ENCODE measurements around the gene MDC1. TPM values are rescaled to one million over a fixed set of nuclear protein-coding genes. Genes with fewer than 3 reads are reported as not detected.

The MDC1 gene
- polyA plus RNA-seq, 1 donor (not counting 4 experiments of a cell fraction or from before 2014, with no cell fraction given): 6.9 TPM

- Histone ChIP-seq H3K4me2 (ENCODE audit: control insufficient read depth, extremely low read depth, insufficient read depth, low read depth, low read length) (peak overlapping the region; percentile 53), H3K9ac (ENCODE audit: control insufficient read depth, extremely low read depth, insufficient read depth, low read length) (peak overlapping the region; percentile 58), H3K79me2 (ENCODE audit: control insufficient read depth, insufficient read depth, low read length) (peaks cover 10% of the 10 kb centered on the region), H3K9me1 (ENCODE audit: control insufficient read depth, extremely low read depth, insufficient read depth, low read length) (no peaks in the 10 kb centered on the region), H3K27me3 (ENCODE audit: control insufficient read depth, extremely low read depth, insufficient read depth, low read length) (no peaks in the 10 kb centered on the region), H4K20me1 (ENCODE audit: control insufficient read depth, extremely low read depth, insufficient read depth, low read length) (peaks cover 11% of the 10 kb centered on the region), H3K9me3 (ENCODE audit: control insufficient read depth, low read depth, low read length) (no peaks in the 10 kb centered on the region), H3K36me3 (ENCODE audit: control insufficient read depth in 2 of 2, extremely low read depth in 1 of 2, insufficient read depth in 2 of 2, low read length in 2 of 2) (peaks cover 7 to 18% of the 10 kb centered on the region in 2 experiments), H3K27ac (ENCODE audit: control insufficient read depth, insufficient read depth, low read length) (peak overlapping the region; percentile 59), H2AFZ (ENCODE audit: control insufficient read depth, low read length) (no peak overlapping the region), H3K4me1 (ENCODE audit: control insufficient read depth, extremely low read depth, insufficient read depth, low read length) (peaks cover 33% of the 10 kb centered on the region), H3K4me3 (ENCODE audit: control insufficient read depth in 2 of 3, extremely low read depth in 1 of 3, insufficient read depth in 2 of 3, low read depth in 1 of 3, low read length in 3 of 3) (peak overlapping the region in 2 of 3 experiments; percentile 66 to 85)
- TF ChIP-seq CTCF (optimal IDR thresholded peaks at IDR 0.05 in 1 of 3, IDR thresholded peaks at IDR 0.05 in 1 of 3, conservative IDR thresholded peaks at IDR 0.05 in 1 of 3; ENCODE audit: extremely low read depth in 1 of 3, insufficient read depth in 2 of 3, low read length in 3 of 3): no peak
- no peak for TF ChIP-seq EZH2 (IDR thresholded peaks at IDR 0.05; ENCODE audit: low read length)
- FAIRE-seq (no peak), DNase-seq (ENCODE audit: low read depth, low spot score) (no peak)
- dilution Hi-C loops (cut with MboI; ENCODE audit: extremely low pct_ligation_motif_present, low sequenced_read_pairs): no loop called here
Observed at GRCh38 chr6:30741789-30742315, 24.8 kb upstream of the MDC1 start.

DNA sequence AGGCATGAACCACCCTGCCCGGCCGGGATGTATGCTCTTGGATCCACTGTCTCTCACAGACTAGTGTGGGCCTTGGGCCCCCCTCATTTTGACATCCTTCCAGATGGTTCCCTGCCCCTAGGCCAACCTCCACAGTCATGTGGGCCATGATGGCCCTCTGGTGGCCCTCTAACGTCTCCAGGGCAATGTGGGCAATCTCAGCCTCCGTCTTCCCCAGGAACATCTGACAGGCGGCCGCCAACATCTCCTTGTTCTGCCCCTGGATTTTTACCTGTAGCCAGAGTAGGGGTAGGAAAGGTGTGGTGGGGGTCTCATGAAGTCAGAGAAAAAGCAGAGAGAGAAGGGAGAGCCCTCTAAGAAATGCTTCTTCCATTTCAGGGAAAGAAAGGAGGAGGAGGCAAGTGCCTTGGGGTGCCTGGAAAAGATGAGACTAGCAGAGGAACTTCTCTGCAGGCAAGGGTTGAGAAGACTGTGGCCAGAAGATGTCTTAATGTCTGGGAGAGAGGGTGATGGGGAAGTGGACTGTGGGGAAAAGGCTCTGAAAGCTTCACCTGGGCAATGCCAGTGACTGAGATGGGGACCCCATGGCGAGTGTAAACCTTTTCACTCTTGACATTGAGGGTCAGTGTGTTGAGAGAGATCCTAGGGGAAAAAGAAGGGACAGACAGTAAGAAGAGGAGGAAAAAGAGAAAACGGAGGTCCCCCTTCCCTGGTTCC, 24.1 kb upstream of the MDC1 start:
- no peak for FAIRE-seq
- dilution Hi-C loops (cut with MboI; ENCODE audit: extremely low pct_ligation_motif_present, low sequenced_read_pairs): no loop called here
- peak overlapping the region; percentile 53 for H3K4me2 ChIP-seq (ENCODE audit: control insufficient read depth, extremely low read depth, insufficient read depth, low read depth, low read length)
- peak overlapping the region; percentile 59 for H3K27ac ChIP-seq (ENCODE audit: control insufficient read depth, insufficient read depth, low read length)
- H4K20me1 ChIP-seq (ENCODE audit: control insufficient read depth, extremely low read depth, insufficient read depth, low read length): peaks cover 11% of the 10 kb centered on the region
- no peak overlapping the region for H2AFZ ChIP-seq (ENCODE audit: control insufficient read depth, low read length)
- H3K27me3 ChIP-seq (ENCODE audit: control insufficient read depth, extremely low read depth, insufficient read depth, low read length): no peaks in the 10 kb centered on the region
- TF ChIP-seq EZH2 (IDR thresholded peaks at IDR 0.05; ENCODE audit: low read length): no peak
- no peak for TF ChIP-seq CTCF (optimal IDR thresholded peaks at IDR 0.05 in 1 of 3, IDR thresholded peaks at IDR 0.05 in 1 of 3, conservative IDR thresholded peaks at IDR 0.05 in 1 of 3; ENCODE audit: extremely low read depth in 1 of 3, insufficient read depth in 2 of 3, low read length in 3 of 3)
- DNase-seq (ENCODE audit: low read depth, low spot score): no peak
- H3K79me2 ChIP-seq (ENCODE audit: control insufficient read depth, insufficient read depth, low read length): peaks cover 10% of the 10 kb centered on the region
- H3K36me3 ChIP-seq (ENCODE audit: control insufficient read depth in 2 of 2, extremely low read depth in 1 of 2, insufficient read depth in 2 of 2, low read length in 2 of 2): peaks cover 8 to 18% of the 10 kb centered on the region in 2 experiments
- H3K9ac ChIP-seq (ENCODE audit: control insufficient read depth, extremely low read depth, insufficient read depth, low read length): peak overlapping the region; percentile 58
- H3K4me3 ChIP-seq (ENCODE audit: control insufficient read depth in 2 of 3, extremely low read depth in 1 of 3, insufficient read depth in 2 of 3, low read depth in 1 of 3, low read length in 3 of 3): peak overlapping the region in 2 of 3 experiments; percentile 66 to 85
- H3K9me1 ChIP-seq (ENCODE audit: control insufficient read depth, extremely low read depth, insufficient read depth, low read length): no peaks in the 10 kb centered on the region
- no peaks in the 10 kb centered on the region for H3K9me3 ChIP-seq (ENCODE audit: control insufficient read depth, low read depth, low read length)
- peaks cover 29% of the 10 kb centered on the region for H3K4me1 ChIP-seq (ENCODE audit: control insufficient read depth, extremely low read depth, insufficient read depth, low read length)

All from keratinocyte (primary cell).